HT1080 (cell line): ENCODE results near the gene PSMD6. TPM values are rescaled to one million over a fixed set of nuclear protein-coding genes. Genes with fewer than 3 reads are reported as not detected.
A peak's percentile ranks its signal among the peaks of the same experiment; 100 is the strongest.

Experiments
- DNase-seq: peaks from one replicate; pipeline ENCODE4 v3.0.0-alpha.2; 2015; ENCODE audit warnings: low read depth
- total RNA-seq: library from RNA; depleted of rRNA; stranded (reverse); fragments of >200 nt; shearing (Covaris generic); gene quantifications from 2 replicates; pipeline ENCODE4 v1.2.3, GENCODE V29; 2014

PSMD6 gene
- total RNA-seq, 1 experiment from 2014 or later, result 200 TPM

- DNase-seq, result no peak
Measured at GRCh38 chr3:64046996-64047594, 23.8 kb upstream of the PSMD6 start.

GRCh38 chr3:64046592-64046991, 23.3 kb upstream of the PSMD6 start:
- no peak for DNase-seq

GRCh38 chr3:64042952-64043351, 19.7 kb upstream of the PSMD6 start:
- DNase-seq, result no peak

GRCh38 chr3:64039981-64040733, 16.9 kb upstream of the PSMD6 start:
- DNase-seq, result no peak

DNA sequence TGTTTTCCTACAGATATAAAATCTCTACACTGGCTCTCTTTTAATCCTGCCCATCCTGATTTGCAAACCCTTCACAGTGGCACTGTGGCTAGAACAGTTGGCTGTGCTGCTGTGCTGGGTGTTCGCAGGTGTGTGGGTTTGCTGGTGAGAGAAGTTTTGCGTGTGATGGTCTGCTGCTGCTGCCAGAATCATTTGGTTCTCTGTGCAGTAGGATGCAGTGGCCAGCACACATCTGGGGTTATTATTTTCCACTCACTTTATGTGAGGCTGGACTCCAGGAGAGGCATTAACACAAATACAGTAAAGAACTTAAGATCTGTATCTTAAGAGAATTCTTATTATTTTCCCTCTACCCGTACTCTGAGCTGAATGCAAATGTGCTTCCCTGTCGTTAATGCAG, 16.0 kb upstream of the PSMD6 start:
- no peak for DNase-seq

DNA sequence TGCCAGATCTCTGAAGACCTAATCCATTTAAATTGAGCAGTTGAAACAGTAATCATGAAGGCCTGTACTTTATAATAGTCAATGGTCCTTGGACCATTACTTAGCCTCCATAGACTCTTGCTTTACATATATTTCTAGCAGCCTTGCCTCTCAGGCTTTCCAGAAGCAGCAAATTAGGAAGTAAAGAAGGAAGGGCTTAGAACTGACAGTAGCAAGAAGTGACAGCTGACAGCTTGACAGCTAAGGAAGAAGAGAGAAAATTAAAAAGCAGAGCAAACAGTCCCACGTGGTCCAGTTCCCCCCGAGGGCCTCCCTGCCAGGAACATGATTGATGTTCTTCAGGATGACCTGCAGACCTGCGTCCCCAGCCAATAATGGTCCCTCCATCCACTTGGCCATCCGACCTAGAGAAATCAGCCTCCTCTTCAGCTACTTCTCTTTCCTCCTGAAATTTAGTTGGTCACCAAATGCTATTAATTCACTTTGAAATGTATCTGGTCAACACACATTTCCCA, 15.0 kb upstream of the PSMD6 start:
- DNase-seq, result no peak

GRCh38 chr3:64037084-64037483, 13.8 kb upstream of the PSMD6 start:
- DNase-seq, result no peak

- no peak for DNase-seq
Measured at GRCh38 chr3:64033069-64033468, 9.8 kb upstream of the PSMD6 start.

DNA sequence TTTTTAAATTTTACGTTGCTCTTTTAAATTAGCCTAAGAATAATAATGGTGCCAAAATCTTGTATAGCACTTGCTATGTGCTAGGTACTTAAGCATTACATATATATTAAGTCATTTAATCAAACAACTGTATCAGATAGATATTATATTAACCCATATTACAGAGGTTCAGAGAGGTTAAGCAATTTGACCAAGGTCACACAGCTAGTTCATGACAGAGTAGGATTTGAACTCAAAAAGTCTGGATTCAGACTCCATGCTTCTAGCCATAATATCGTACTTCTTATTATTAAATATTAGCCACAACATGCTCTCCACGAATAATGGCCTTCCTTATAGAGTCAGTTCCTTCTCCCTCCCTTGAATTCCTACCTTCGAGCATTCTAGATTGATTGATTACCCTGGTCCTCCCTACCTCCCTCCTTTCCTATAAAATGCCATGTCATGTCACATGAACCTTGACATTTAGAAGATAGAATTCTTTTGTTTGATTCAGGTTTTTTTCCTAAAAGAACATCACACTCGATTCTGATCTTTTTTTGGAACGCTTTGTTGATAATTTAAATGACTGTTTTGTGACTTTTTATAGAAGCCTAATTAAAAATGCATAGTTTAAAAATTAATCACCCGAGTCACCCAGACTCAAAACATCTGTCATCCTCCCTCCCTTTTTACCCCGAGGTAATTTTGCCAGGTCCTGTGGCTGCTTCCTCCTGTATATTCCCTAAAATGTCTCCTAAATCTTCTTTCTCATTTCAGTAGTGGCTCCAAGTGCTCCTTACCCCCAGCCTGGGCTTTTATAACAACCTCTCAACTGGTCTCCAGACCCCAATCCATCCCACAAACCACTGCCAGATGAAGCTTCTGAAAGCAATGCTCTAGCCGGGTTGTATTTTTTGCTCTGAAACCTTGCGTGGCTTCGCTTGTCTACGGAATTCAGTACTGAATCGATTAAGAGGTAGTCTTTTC, 8.5 kb upstream of the PSMD6 start:
- no peak for DNase-seq

DNA sequence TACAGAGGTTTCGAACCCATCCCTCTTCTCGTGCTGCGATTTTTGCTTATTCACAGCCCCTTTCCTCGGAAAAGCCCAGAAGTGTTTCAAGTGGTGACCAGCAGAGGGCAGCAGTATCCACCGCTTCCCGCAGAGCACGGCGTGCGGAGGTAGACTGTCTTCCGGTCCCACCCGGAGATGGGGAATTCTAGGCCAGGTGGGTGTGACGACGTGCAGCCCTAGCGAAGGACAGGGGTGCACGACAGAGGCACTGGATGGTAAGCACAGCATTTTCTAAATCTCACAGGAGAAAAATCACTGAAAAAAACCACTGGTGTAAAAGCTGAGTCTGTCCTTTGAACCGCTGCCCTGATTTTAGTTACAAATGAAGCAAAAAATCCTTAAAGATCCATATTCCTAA, 7.4 kb upstream of the PSMD6 start:
- DNase-seq, result peak; percentile 72

- no peak for DNase-seq
Measured at GRCh38 chr3:64029287-64029686, 6.0 kb upstream of the PSMD6 start.

DNA sequence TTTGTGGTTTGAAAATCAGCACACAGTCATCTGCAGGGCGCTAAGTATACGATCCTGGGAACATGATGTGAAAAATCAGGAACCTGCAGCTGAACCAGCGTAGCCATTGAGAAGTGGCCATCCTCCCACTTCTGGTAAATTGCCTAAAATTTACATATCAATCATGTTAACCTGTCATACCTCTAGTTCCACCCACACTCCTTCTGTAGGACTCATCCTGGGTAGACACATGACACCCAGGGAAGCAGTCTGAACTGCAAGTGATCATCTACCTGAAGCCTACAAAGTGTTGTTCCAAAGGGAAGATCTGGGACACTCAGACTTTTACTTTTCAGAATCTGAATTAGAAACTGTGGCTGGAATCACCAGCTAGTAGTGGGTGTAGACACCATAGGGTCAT, 5.5 kb upstream of the PSMD6 start:
- no peak for DNase-seq

- DNase-seq, result no peak
Measured at GRCh38 chr3:64027658-64028057, 4.4 kb upstream of the PSMD6 start.

DNA sequence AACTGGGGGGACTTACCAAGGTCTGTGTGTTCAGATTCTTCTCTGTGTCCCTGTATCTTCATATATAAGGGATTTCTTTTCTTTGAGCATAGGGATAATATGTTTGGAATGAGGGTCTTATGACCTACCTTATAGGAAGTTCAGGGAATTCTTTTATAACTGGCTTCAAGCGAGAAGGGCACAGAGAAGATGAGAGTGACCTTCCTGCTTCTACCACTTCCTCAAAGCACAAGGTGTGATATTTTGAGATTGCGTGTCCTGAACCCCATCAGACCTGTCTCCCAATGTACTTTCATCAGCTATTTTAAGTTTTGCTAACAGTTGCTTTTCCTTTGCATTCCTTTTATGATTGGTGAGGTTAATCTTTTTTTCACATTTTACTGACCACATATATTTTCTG, 3.1 kb upstream of the PSMD6 start:
- no peak for DNase-seq

GRCh38 chr3:64023861-64024223, 548 bp upstream of the PSMD6 start:
- DNase-seq, result no peak

DNA sequence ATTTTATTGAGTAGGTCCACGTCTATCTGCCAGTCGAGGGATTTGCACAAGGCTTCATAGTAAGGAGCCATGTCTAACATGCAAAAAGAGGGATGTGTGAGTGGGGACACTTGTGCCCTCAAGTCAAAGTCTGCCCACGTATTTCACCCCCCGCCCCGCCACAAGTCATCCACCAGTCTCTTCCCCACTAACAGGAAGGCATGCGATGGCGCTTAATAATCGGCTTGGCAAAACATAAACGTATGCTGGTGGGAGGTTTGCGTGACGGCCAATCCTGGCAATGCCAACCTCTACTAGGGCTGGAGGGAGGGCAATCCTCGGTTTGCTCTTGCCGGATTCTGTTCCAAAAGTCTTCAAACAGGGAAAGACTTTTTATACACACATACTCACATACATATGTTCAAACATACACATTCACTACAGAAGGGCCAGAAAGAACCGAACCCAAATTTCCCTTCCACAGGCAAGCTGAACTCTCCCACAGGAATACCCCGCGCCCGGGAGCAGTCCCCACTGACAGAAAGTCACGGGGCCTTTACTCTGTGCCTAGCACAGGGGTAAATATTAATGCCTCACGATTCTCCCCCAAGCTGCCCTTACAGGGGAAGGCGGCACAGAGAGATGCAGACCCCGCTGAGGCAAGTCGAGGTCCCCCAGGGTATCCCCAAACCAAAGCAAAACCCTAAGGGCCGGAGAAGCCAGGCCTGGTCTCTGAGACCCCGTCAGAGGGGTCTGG, 675 bp downstream of the PSMD6 start:
- no peak for DNase-seq

- no peak for DNase-seq
Measured at GRCh38 chr3:64021922-64022321, 1.4 kb downstream of the PSMD6 start.

- no peak for DNase-seq
Measured at GRCh38 chr3:64019879-64020278, 3.4 kb downstream of the PSMD6 start.

DNA sequence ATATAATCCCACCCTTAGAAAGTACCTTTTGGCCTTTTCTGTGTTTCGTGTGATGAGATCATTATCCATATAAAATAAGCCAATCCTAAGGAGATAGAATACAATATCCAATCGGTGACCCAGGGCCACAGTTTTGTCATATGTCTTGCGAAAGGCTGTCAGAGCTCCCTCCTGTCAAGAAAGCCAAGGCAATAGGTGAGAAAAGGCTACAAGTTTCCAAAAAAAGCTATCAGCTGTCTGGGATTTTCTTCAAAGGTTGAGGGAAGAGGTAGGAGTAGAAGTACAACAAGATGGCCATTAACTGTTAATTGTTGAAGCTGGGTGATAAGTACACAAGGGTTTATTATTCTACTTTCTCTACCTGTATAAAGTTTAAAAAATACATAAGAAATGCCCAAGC, 4.0 kb downstream of the PSMD6 start:
- no peak for DNase-seq

DNA sequence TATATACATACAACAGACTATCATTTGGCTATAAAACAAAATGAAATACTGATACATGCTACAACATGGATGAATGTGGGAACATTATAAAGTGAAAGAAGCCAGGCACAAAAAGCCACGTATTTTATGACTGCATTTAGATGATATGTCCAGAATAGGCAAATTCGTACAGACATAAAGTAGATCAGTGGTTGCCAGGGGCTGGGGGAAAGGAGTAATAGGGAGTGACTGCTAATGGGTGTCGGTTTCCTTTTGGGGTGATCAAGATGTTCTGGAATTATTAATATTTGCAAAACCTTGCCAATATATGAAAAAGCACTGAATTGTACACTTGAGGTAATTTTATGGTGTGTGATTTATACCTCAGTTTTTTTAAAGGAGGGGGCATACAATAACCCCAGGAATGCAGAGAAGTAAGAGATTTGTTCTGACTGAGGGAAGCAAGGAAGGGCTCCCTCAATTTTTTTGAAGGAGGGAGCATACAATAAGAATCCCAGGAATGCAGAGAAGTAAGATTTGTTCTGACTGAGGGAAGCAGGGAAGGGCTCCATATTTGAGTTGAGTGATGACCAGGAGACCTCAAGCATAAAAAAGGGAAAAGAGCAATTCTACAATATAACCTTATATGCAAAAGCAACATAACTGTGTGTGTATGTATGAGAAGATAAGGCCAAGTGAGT, 6.2 kb downstream of the PSMD6 start:
- no peak for DNase-seq

DNA sequence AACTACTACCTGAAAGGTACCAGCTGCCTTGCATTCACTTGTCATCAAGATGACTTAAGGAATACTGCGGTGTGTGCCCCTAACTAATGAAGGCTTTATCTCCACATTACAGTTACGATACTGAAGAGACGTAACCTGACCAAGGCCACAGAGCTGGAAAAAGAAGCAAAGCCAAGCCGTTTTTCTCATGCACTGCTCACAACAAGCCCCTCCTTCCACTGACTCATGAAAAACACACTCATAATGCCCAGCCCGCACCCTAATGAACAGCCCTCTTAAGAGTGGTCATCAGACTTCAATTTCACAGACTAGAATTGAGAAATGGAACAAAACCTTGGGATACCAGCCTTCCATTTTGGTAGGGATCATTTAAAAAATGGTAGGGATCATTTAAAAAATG, 11.6 kb downstream of the PSMD6 start:
- peak; percentile 63 for DNase-seq
